ENCODE measurements around the gene PNMA8B.
A peak's percentile ranks its signal among the peaks of the same experiment; 100 is the strongest.
"Not testable (repeated sequence)": the region's sequence is repeated elsewhere in the genome, so short reads cannot be mapped to it uniquely, and the experiment has no call there.

Gene PNMA8B

DNA sequence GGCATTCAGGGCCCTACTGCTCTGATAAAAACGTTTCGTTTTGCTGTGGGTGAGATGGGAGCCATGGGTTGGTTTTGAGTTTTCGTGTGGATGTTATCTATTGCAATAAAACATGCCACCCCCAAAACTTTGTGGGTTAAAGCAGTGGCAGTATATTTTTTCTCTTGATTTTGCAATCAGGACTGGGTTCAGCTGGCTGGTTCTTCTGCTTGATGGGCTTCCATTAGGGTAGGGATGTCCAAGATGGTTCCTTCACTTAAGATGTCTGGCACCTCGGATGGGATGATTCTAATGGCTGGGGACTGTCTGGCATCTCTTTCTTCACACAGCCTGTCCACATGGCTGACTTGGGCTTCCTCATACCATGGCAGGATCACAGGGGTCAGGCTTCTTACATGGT lies 15.6 kb upstream of the PNMA8B start:
- H3K9ac ChIP-seq (ENCODE audit: low read length), result no peak overlapping the region
- H3K4me3 ChIP-seq (ENCODE audit: low read depth in 1 of 2, low read length in 2 of 2), result no peak overlapping the region
- H3K9me3 ChIP-seq (ENCODE audit: low read length), result peaks cover 4% of the 10 kb centered on the region
- peaks cover 7% of the 10 kb centered on the region for H3K4me1 ChIP-seq (ENCODE audit: insufficient read depth, low read length)
- no peaks in the 10 kb centered on the region for H3K36me3 ChIP-seq (ENCODE audit: insufficient read depth, low read length)
- no peak overlapping the region for H3K27ac ChIP-seq (ENCODE audit: low read depth, low read length)
- H3K27me3 ChIP-seq (ENCODE audit: control insufficient read depth in 1 of 2, insufficient read depth in 2 of 2, low read length in 2 of 2), result peaks cover 0 to 12% of the 10 kb centered on the region in 2 donors

DNA sequence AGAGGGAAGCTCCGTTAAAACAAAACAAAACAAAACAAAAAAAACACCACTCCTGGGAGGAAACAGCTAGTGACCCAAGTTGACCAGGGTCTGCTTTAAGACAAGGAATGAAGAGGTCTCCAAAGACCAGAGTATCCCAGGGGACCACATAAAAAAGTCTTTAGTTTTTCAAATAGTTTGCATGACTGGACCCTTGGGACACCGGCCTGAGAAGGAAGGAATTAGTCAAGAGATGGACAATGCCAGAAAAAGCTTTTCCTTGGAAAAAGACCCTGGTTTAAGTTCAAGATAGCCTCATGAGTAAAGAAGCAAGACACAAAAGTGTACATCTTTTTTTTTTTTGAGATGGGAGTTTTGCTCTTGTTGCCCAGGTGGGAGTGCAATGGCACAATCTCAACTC lies 12.5 kb upstream of the PNMA8B start:
- no peaks in the 10 kb centered on the region for H3K36me3 ChIP-seq (ENCODE audit: insufficient read depth, low read length)
- H3K4me1 ChIP-seq (ENCODE audit: insufficient read depth, low read length), result peaks cover 1% of the 10 kb centered on the region
- no peak overlapping the region for H3K4me3 ChIP-seq (ENCODE audit: low read depth in 1 of 2, low read length in 2 of 2)

DNA sequence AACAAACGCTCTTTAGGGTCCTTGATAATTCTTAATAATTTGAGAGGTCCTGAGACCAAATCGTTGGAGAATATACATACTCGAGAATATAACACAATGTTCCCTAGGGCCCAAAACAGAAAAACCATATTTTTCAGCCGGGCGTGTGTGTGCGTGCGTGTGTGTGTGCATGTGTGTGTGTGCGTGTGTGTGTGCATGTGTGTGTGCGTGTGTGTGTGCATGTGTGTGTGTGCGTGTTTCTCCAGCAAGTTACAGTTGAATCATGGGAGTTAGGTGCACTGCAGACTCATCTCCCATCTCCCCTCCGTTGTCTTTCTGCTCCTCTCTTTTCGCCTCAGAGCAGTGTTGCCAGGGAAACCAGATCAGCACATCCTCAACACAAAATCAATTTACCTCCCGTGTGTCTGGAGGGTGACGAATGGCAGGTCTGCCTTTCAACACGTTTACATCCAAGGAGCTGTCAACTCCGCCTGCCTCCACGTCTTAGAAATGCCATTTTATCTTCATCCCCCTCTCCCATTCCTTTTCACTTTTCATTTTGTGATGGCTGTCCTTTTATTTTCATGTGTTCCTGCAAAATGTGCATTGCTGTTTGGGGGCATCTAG lies 8.3 kb upstream of the PNMA8B start:
- Histone ChIP-seq H3K4me3 (ENCODE audit: low read depth in 1 of 2, low read length in 2 of 2) (no peak overlapping the region), H3K4me1 (ENCODE audit: insufficient read depth, low read length) (no peaks in the 10 kb centered on the region), H3K36me3 (ENCODE audit: insufficient read depth, low read length) (no peaks in the 10 kb centered on the region), H3K9ac (ENCODE audit: low read length) (no peak overlapping the region), H3K27ac (ENCODE audit: low read depth, low read length) (no peak overlapping the region), H3K9me3 (ENCODE audit: low read length) (no peaks in the 10 kb centered on the region), H3K27me3 (ENCODE audit: control insufficient read depth in 1 of 2, insufficient read depth in 2 of 2, low read length in 2 of 2) (no peaks in the 10 kb centered on the region)

More for the DNA sequence above, 12.5 kb upstream of the PNMA8B start:
- peaks cover 4% of the 10 kb centered on the region for H3K9me3 ChIP-seq (ENCODE audit: low read length)
- H3K27ac ChIP-seq (ENCODE audit: low read depth, low read length), result no peak overlapping the region
- H3K9ac ChIP-seq (ENCODE audit: low read length), result no peak overlapping the region
- H3K27me3 ChIP-seq (ENCODE audit: control insufficient read depth in 1 of 2, insufficient read depth in 2 of 2, low read length in 2 of 2), result no peaks in the 10 kb centered on the region

DNA sequence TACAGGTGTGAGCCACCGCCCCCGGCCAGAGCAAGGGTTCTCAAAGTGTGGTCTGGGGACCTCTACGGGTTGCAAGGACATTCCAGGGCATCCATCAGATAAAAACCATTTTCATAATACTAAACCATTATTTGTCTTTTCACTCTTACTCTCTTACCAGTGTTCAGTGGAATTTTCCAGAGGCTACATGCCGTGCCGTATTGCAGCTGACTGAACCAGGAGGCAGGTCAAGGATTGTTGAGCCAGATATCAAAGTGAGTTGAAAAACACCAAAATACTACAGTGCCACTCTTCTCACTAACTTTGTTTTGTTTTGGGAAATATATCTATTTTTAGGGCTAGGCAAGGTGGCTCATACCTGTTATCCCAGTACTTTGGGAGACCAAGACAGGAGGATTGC lies 7.2 kb upstream of the PNMA8B start:
- Histone ChIP-seq H3K9me3 (ENCODE audit: low read length) (no peaks in the 10 kb centered on the region), H3K4me1 (ENCODE audit: insufficient read depth, low read length) (no peaks in the 10 kb centered on the region), H3K4me3 (ENCODE audit: low read depth in 1 of 2, low read length in 2 of 2) (no peak overlapping the region), H3K27ac (ENCODE audit: low read depth, low read length) (no peak overlapping the region), H3K9ac (ENCODE audit: low read length) (no peak overlapping the region), H3K36me3 (ENCODE audit: insufficient read depth, low read length) (no peaks in the 10 kb centered on the region), H3K27me3 (ENCODE audit: control insufficient read depth in 1 of 2, insufficient read depth in 2 of 2, low read length in 2 of 2) (no peaks in the 10 kb centered on the region)

DNA sequence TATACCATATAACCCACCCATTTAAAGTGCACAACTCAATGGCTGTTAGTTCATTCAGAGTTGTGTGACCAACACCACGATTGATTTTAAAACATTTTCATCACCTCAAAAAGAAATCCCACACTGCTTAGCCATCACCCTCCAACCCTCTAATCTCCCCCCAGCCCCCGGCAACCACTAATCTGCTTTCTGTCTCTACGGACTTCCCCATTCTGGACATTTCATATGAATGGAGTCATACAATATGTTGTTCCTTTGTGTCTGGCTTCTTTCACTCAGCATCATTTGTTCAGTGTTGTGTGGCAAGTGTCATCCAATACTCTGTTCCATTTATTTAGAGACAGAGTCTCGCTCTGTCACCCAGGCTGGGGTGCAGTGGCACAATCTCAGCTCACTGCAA lies 4.0 kb upstream of the PNMA8B start:
- H3K9ac ChIP-seq (ENCODE audit: low read length), result no peak overlapping the region
- no peak overlapping the region for H3K4me3 ChIP-seq (ENCODE audit: low read depth in 1 of 2, low read length in 2 of 2)
- no peaks in the 10 kb centered on the region for H3K4me1 ChIP-seq (ENCODE audit: insufficient read depth, low read length)
- H3K27me3 ChIP-seq (ENCODE audit: control insufficient read depth in 1 of 2, insufficient read depth in 2 of 2, low read length in 2 of 2), result no peaks in the 10 kb centered on the region
- no peak overlapping the region for H3K27ac ChIP-seq (ENCODE audit: low read depth, low read length)
- H3K9me3 ChIP-seq (ENCODE audit: low read length), result no peaks in the 10 kb centered on the region
- H3K36me3 ChIP-seq (ENCODE audit: insufficient read depth, low read length), result no peaks in the 10 kb centered on the region

DNA sequence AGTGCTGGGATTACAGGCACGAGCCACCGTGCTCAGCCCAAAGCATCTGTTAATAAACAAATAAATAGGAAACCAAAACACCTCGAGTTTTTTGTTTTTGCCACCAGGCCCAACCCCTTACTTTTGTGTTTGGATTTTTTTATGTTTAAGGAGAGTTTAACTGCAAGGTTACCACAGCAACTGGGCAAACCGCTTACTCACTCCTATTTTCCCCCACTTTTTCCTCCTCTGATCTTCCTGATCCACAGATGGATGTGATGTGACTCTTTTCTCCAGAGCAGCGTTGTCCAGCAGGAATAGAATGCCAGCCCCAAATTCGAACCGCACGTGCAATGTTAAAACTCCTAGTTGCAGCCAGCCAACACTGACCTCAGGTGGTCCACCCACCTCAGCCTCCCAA lies 2.1 kb upstream of the PNMA8B start:
- no peak overlapping the region for H3K27ac ChIP-seq (ENCODE audit: low read depth, low read length)
- H3K4me3 ChIP-seq (ENCODE audit: low read depth in 1 of 2, low read length in 2 of 2), result no peak overlapping the region
- no peaks in the 10 kb centered on the region for H3K36me3 ChIP-seq (ENCODE audit: insufficient read depth, low read length)
- H3K9ac ChIP-seq (ENCODE audit: low read length), result no peak overlapping the region
- peaks cover under 1% of the 10 kb centered on the region for H3K4me1 ChIP-seq (ENCODE audit: insufficient read depth, low read length)
- peaks cover 0 to 14% of the 10 kb centered on the region in 2 donors for H3K27me3 ChIP-seq (ENCODE audit: control insufficient read depth in 1 of 2, insufficient read depth in 2 of 2, low read length in 2 of 2)
- no peaks in the 10 kb centered on the region for H3K9me3 ChIP-seq (ENCODE audit: low read length)

DNA sequence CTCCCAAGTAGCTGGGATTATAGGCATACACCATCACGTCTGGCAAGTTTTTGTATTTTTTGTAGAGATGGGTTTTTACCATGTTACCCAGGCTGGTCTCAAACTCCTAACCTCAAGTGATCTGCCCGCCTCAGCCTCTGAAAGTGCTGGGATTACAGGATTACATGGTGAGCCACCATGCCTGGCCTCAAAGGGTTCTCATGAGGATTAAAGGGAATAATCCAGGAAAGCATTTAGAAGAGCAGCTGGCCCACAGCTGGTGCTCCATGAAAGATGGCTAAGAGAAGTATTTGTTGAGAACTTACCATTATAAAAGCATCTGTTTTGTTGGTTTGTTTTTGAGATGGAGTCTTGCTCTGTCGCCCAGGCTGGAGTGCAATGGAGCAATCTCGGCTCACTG lies 1.2 kb upstream of the PNMA8B start:
- not testable (repeated sequence) for H3K36me3 ChIP-seq (ENCODE audit: insufficient read depth, low read length); H3K27ac ChIP-seq (ENCODE audit: low read depth, low read length); H3K4me3 ChIP-seq (ENCODE audit: low read depth in 1 of 2, low read length in 2 of 2); H3K9ac ChIP-seq (ENCODE audit: low read length); H3K4me1 ChIP-seq (ENCODE audit: insufficient read depth, low read length); H3K9me3 ChIP-seq (ENCODE audit: low read length)
- H3K27me3 ChIP-seq (ENCODE audit: control insufficient read depth in 1 of 2, insufficient read depth in 2 of 2, low read length in 2 of 2), result peaks cover 0 to 23% of the 10 kb centered on the region in 2 donors

DNA sequence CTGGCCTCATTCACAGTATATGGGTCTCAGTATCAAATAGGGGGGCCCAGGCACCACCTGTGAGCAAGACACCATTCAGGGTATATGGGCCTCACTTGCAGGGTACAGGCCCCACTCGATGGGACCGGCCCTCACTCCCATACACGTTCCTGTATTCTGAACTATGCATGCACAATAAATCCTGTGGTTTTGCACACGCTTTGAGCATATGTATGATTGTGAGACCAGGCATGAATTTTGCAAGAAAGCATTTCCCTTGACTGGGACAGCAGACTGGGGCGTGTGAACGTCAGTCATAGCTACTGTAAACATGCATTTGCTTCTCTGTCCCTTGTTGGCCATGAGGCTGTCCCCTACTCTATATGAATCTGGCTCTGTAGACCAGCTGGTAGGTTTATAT lies 637 bp upstream of the PNMA8B start:
- no peaks in the 10 kb centered on the region for H3K36me3 ChIP-seq (ENCODE audit: insufficient read depth, low read length)
- peaks cover 6% of the 10 kb centered on the region for H3K4me1 ChIP-seq (ENCODE audit: insufficient read depth, low read length)
- H3K9ac ChIP-seq (ENCODE audit: low read length), result no peak overlapping the region
- H3K27ac ChIP-seq (ENCODE audit: low read depth, low read length), result no peak overlapping the region
- H3K4me3 ChIP-seq (ENCODE audit: low read depth in 1 of 2, low read length in 2 of 2), result no peak overlapping the region
- H3K9me3 ChIP-seq (ENCODE audit: low read length), result no peaks in the 10 kb centered on the region
- H3K27me3 ChIP-seq (ENCODE audit: control insufficient read depth in 1 of 2, insufficient read depth in 2 of 2, low read length in 2 of 2), result peaks cover 0 to 28% of the 10 kb centered on the region in 2 donors

DNA sequence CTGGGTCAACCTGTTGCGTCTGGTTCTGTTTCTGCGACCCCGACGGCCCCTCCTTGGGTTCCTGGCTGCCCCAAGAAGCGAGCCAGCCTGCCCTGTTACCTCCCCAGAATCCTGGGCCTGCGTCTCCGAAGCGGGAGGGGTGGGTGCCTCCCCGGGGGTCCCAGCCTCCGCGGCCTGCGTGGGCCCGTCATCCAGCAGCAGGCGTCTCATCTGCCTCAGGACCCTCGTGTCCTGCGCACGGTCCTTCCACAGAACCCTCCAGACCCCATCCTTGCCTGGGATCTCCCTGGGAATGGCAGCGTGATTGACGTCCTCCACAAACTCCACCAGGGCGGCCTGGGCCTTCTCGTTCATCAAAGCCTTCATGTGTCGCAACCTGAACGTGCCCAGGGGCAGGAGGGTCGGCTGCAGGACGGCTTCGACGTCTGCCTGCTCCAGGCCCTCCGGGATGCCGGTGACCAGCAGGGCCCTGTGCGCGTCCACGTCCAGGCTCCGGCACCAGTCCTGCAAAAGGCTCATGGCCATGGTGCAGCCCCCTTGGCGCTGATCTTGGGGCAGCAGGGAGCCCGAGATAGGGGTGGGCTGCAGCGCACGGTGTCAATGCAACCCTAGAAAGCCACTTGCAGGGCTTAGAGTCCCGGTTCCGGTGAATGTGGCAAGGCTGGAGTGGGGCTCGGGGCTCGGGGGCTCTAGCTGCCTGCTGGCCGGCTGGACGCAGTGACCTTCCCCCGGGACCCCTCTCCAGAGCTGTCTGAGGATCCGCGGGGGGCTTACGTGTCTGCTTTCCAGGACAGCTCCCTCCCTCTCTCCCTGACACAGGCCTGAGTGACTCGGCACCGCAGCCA lies 504 bp downstream of the PNMA8B start:
- H3K4me1 ChIP-seq (ENCODE audit: insufficient read depth, low read length), result peaks cover 6% of the 10 kb centered on the region
- no peaks in the 10 kb centered on the region for H3K36me3 ChIP-seq (ENCODE audit: insufficient read depth, low read length)
- H3K9ac ChIP-seq (ENCODE audit: low read length), result no peak overlapping the region
- no peaks in the 10 kb centered on the region for H3K9me3 ChIP-seq (ENCODE audit: low read length)
- peak overlapping the region; percentile 39 to 41 for H3K4me3 ChIP-seq (ENCODE audit: low read depth in 1 of 2, low read length in 2 of 2)
- H3K27me3 ChIP-seq (ENCODE audit: control insufficient read depth in 1 of 2, insufficient read depth in 2 of 2, low read length in 2 of 2), result peaks cover 0 to 32% of the 10 kb centered on the region in 2 donors
- no peak overlapping the region for H3K27ac ChIP-seq (ENCODE audit: low read depth, low read length)

DNA sequence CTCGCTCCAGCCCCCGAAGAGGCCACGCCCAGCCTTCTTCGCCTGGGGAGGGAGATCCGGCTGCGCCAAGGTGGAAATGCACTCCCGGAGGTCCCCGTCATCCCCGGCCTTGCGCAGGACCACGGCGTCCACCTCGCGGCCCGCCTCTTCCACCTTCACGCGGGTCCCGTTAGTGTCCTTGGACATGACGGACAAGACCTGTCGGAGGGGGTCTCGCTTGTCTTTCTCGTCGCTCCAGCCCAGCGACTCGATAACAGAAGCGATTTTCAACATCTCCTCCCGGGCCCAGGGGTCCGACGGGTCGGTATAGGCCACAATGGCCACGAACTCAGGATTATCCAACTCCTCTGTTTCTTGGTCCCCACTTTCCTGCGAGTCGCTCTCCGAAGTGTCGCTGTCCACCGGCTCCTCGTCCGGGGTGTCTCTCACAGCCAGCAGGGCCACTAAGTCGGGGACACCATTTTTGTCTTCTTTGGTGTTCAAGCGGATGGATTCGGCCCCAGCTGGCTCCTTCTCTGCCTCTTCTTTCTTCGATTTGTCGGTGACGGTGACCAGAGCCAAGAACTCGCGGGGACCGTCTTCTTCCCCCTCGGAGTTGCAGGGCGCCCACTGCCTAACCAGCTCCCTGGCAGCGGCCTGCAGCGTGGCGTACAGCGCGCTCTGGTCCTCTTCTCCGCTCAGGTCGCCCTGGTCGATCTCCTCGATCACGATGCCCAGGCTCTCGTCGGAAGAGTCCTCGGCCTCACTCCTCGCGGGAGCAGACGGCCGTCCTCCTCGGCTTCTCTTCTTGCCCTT lies 1.3 kb downstream of the PNMA8B start:
- Histone ChIP-seq H3K4me3 (ENCODE audit: low read depth in 1 of 2, low read length in 2 of 2) (peak overlapping the region; percentile 21 to 45), H3K27ac (ENCODE audit: low read depth, low read length) (no peak overlapping the region), H3K27me3 (ENCODE audit: control insufficient read depth in 1 of 2, insufficient read depth in 2 of 2, low read length in 2 of 2) (peaks cover 0 to 39% of the 10 kb centered on the region in 2 donors), H3K9me3 (ENCODE audit: low read length) (no peaks in the 10 kb centered on the region), H3K36me3 (ENCODE audit: insufficient read depth, low read length) (no peaks in the 10 kb centered on the region), H3K9ac (ENCODE audit: low read length) (no peak overlapping the region), H3K4me1 (ENCODE audit: insufficient read depth, low read length) (peaks cover 9% of the 10 kb centered on the region)

All from muscle layer of colon (tissue), 2 donors.